Measurements from ENCODE around the gene ILF2.
"Not testable (repeated sequence)": the region's sequence is repeated elsewhere in the genome, so short reads cannot be mapped to it uniquely, and the experiment has no call there.

The ILF2 gene

DNA sequence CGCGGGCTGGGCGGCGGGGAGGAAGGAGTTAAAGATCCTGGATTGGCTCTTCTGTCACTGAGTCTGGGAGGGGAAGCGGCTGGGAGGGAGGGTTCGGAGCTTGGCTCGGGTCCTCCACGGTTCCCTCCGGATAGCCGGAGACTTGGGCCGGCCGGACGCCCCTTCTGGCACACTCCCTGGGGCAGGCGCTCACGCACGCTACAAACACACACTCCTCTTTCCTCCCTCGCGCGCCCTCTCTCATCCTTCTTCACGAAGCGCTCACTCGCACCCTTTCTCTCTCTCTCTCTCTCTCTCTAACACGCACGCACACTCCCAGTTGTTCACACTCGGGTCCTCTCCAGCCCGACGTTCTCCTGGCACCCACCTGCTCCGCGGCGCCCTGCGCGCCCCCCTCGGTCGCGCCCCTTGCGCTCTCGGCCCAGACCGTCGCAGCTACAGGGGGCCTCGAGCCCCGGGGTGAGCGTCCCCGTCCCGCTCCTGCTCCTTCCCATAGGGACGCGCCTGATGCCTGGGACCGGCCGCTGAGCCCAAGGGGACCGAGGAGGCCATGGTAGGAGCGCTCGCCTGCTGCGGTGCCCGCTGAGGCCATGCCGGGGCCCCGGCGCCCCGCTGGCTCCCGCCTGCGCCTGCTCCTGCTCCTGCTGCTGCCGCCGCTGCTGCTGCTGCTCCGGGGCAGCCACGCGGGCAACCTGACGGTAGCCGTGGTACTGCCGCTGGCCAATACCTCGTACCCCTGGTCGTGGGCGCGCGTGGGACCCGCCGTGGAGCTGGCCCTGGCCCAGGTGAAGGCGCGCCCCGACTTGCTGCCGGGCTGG is 7.9 kb upstream of the ILF2 start, which contains the start of gene NPR1:
TSS of gene NPR1 (plus strand) at position 170 of the 818 bp plus-strand sequence. CDS start at position 591, 421 bp downstream.
- no peak for DNase-seq

DNA sequence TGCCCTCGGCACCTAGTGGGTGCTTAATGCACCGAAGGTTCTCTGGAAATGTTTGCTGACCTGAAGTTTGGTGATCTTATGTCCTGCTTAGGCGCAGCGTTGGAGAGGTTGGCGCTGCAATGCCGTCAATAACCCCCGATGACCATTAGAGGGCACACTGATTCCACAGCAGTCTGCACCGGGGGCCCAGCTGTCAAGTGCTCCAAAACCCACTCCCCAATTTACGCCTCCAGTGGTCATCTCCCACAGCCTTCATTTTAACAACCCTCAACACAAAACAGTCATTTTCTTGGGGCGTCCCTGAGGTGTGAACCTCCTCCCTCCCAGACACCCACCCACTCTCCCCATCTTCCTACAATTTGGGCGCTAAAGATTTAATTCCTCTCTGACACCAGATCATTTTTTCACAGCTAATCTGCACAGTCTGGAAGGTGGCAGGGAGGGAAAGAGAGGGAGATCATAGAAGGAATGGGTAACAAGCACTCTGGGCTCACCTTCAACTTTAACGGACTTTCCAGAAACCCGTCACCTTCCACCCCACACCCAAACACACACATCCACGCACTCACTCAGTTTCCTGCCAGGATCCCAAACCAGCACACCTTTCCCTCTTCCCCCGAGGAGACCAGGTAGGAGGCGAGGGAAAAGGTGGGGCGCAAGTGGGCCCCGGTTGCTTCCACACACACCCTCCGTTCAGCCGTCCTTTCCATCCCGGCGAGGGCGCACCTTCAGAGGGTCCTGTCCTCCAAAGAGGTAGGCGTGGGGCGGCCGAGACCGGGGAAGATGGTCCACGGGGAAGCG is 7.1 kb upstream of the ILF2 start:
- peak in 1 of 4 experiments; percentile 12 for DNase-seq

DNA sequence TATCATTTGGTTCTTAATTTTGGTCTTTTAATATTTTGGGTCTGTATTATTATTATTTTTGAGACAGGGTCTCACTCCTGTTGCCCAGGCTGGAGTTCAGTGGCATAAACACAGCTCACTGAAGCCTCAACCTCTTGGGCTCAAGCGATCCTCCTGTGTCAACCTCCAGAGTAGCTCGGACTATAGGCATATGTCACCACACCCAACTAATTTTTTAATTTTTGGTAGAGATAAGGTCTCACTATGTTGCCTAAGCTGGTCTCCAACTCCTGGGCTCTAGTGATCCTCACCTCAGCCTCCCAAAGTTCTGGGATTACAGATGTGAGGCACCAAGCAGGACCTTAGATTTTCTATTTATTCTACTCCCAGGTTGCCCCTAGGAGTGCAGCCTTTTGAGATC is 2.7 kb upstream of the ILF2 start:
- no peak for DNase-seq

DNA sequence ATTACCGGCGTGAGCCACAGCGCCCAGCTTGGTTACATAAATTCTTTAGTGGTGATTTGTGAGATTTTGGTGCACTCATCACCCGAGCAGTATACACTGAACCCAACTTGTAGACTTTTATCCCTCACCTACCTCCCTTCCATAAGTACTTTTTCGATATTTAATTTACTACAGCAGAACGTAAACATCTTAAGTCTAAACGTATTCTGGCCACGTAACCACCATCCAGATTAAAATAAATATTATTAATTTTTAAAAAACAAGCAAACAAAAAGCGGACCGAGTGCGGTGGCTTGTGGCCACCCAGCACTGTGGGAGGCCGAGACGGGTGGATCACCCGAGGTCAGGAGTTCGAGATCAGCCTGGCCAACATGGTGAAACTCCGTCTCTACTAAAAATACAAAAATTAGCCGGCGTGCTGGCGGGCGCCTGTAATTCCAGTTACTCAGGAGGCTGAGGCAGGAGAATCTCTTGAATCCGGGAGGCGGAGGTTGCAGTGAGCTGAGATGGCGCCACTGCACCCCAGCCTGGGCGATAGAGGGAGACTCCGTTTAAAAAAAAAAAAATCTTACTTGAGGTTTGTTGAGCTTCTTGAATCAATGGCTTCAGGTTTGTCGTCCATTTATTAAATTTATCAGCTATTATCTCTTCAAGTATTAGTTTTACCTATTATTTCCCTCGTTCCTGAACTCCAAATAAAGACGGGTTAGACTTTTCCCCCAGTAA is 998 bp upstream of the ILF2 start:
- DNase-seq: peak in 1 of 4 experiments; percentile 13

DNA sequence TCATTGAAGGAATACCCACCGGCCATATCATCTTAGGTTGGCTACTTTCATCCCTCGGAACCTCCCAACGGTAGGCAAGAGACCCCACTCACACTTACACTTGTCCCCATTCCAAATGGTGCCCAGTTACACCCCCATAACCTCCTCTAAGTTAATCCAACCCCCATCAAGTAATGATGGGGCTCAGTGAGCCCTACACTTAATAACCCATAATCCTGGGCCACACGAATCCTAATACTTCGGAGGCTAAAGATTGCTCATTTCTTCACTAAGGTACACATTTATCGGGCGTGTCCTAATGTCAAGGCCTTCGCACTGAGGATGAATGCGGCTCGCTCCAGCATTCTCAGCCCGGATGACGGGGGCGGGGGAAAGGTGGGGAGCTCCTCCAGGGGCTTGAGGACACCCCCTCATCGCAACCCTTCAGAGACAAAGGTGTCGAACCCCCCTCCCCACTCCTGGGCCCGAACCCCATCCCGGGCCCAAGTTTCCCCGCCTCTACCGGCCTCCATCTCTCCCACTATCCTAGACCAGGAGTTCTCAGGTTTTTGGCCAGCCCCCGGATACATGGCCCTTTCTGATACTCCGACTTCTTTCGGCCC is 435 bp downstream of the ILF2 start:
- no peak for DNase-seq

DNA sequence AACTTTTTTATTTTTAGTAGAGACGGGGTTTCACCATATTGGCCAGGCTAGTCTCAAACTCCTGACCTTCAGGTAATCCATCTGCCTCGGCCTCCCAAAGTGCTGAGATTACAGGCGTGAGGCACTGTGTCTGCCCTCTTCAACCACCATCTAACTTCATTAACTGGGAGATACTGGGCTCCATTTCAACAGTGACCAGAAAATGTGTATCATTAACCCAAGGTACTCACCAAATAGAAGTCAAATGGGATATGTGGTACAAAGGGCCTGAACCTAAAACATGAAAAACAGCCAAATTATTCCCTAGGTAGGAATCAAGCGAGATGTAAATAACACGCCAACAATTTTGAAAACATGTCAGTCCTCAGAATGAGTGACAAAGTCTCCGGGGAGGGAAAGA is 1.2 kb downstream of the ILF2 start:
- no peak for DNase-seq

DNA sequence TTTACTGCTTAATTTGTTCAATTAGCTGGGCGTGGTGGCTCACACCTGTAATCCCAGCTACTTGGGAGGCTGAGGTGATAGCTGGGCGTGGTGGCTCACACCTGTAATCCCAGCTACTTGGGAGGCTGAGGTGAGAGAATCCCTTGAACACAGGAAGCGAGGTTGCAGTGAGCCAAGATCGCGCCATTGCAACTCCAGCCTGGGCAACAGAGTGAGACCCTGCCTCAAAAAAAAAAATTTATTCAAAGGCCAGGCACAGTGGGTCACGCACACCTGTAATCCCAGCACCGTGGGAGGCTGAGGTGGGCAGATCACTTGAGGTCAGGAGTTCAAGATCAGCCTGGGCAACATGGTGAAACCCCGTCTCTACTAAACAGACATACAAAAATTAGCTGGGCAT is 2.1 kb downstream of the ILF2 start:
- not testable (repeated sequence) for DNase-seq

DNA sequence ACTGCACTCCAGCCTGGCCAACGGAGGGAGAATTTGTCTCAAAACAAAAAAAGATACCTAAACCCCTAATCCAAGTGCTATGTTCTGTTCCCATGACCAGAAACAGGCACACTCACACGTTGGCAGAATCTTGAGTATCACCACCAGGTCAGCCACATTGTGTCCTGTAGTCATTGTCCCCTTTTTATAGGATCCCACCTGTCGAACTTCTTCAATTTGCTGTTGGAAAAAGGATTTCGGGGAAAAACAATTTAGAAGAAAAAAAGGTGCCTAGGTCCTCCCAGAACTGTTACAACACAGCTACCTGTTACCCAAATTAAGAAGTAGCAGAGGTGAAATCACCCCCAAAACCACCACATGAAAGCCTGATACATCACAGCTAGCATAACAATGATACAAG is 3.4 kb downstream of the ILF2 start:
- DNase-seq: no peak

DNA sequence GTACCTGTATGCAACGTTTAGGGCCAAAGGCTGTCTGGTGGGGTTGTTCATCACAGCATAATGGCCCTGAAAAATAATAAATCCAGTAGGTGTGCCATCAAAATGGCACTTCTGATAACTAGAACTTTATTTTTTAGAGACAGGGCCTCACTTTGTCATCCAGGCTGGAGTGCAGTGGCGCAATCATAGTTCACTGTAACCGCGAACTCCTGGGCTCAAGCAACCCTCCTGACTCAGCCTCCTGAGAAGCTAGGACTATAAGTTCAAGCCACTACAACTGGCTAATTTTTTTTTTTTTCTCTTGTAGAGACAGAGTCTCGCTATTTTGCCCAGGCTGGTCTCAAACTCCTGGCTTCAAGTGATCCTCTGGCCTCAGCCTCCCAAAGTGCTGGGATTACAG is 7.6 kb downstream of the ILF2 start:
- no peak for DNase-seq

DNA sequence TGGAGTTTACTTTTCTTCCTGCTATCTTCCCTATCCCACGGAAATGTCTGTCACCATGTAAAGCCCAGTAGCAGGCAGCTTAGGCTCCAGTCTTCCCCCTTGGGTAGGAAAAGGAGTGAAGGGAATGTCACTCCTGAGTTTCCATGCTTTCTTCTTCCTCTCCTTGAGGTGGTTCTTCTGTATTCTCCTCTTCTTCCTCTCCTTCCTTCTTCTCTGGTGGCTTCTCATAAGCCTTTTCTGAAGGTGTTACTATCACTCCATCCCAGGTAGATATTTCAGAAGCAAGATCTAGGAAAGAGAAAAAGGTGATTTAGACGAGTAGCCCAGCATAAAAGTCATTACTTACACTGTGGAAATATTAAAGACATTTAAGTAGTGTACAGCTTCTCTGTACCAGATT is 8.5 kb downstream of the ILF2 start:
- no peak for DNase-seq

DNA sequence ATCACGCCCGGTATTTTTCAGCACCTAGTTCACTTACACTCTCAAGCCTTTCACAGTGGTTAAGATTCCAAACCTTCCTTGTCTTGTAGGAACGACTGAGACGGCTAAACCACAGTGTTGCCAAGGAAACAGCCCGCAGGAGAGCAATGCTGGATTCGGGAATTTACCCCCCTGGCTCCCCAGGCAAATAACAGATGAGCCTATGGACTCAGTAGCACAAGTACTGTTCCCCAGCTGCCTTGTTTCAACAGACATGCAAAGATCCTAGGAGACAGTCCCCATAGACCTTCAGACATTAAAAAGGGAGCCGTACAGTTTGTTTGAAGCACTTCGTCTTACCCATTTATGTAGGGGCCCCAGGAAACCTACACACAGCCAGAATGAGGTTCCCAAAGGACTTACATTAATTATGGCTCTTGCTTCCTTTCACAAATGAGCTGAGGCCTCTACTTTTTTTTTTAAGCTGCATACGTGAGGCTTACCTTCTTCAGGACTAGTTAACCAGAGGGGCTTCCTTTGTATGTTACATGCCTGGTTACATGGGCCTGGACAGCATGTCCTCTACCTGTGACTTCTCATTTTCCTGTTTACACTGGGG is 9.6 kb downstream of the ILF2 start:
- no peak for DNase-seq

DNA sequence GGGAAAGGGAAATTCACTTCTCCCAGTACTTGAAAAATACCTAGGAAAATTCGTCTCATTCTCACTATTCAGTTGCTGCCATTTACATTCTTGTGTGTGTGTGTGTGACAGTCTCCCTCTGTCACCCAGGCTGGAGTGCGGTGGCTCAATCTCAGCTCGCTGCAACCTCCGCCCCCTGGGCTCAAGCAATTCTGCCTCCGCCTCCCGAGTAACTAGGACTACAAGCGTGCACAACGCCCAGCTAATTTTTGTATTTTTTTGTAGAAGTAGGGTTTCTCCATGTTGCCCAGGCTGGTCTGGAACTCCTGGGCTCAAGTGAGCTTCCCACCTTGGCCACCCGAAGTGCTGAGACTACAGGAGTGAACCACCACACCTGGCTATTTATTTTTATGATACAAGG is 11.1 kb downstream of the ILF2 start:
- no peak for DNase-seq

DNA sequence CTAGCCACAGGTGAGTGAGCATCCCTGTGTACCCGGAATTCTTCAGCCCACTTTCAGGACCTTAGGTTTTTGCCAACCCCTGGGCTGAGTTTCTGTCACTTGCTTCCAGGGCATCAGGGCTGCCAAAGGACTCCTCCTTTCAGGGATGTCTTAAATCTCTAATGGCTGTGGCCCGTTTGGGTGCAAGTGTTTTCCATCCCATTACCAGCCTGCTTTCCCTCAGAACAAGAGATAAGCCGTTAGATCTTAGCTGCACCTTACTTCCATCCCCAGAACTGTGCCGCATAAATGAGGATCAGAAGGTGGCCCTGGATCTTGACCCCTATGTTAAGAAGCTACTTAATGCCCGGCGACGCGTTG is 11.6 kb downstream of the ILF2 start:
- no peak for DNase-seq

DNA sequence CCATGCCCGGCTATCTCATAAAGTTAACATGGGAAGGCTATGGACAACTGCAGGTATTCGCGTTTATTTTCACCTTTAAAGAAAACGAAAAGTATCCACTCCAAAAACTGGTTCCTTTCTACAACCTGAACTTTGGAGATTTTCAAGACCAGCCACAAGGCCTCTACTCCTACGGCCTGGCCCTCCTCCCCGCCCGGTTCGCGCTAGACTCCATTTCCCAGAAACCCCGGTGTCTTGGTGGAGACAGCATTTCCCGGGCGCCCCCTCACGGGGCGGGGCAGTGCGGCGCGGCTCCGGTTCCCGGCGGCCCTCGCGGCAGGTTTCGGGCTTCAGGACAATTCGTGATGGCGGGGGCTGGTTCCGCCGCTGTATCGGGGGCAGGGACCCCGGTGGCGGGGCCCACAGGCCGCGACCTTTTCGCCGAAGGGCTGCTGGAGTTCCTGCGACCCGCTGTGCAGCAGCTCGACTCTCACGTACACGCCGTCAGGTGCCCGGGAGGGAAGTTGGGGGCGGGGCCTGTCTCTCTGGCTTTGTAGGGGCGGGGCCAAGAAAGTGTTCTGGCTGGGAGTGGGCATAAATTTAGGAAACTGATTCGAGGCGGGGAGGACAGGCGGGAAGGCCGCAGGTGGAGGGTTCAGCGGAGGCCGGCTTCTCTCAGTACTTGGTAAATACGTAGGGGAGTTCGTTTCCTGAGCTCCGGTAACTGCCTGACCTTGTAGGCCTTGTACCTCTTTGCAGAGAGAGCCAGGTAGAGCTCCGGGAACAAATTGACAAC is 12.2 kb downstream of the ILF2 start, which contains the start of gene SNAPIN:
TSS of gene SNAPIN (plus strand) at position 304 of the 775 bp plus-strand sequence. CDS start at position 345, 41 bp downstream.
- peak; percentile 73 to 83 (median 78) for DNase-seq

DNA sequence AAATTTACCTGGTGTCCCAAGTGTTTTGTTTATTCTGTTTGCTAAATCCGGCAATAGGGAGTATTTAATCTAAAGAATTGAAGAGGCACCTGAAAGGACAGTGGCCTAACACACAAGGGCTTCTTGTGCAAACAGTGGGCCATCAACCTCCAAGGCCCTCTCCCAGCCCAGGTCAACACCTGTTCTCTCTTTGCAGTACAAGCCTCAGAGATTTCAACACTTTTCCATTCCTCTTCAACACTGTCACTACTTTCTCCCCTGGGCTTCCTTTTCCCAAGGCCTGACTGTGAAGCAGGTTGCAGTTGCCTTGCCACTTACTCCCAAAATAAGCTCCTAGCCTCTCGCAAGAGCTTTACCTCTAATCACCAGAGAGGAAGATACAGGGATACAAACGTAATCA is 15.5 kb downstream of the ILF2 start:
- DNase-seq: no peak

DNA sequence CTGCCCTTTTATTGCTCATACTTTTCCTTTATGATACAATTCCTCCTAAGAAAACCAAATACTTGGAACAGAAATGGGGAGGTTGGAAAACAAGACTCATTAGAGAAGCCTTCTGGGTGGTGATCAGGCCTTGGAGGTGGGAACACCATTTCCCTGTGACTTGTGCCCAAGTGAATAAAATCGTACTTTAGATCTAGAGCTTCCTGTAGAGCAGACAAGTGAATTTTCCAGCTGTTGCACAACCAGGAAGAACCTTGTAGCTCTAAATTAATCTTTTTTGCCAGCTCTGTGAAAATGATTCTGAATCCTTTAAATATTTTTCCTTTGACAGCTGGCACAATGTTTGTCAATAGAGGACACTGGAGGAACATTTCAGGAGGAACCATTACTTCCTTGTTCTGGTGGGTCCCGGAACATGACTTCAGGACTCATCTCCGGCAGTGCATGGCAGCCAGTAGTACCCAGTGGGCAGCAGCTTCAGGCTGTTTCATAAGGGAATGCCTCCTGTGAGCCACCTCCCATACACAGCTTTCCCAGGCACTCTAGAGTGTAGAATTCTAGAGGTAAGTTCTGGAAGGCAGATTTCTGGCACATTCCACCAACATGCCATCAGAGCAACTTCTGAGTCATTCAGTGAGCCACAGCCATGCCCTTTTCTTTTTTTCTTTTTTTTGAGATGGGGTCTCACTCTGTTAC is 17.8 kb downstream of the ILF2 start:
- no peak for DNase-seq

DNA sequence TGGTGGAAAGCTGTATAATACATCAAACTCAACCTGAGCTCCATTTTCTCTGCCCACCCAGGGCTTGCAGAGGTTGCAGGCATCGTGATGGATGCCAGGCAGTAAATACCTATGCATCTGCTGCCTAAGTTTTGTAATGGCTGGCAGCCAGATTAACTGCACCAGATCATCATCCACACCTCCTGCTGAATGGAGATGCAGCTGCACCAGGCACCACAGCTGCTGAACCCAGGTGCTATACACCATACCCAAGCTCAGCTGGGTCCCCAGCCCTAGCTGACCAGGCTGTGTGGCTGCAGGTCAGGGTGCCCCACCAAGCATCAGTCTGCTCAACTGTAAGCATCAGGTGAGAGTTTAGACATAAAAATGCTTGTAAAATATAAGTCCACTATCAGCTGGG is 19.0 kb downstream of the ILF2 start:
- no peak for DNase-seq

DNA sequence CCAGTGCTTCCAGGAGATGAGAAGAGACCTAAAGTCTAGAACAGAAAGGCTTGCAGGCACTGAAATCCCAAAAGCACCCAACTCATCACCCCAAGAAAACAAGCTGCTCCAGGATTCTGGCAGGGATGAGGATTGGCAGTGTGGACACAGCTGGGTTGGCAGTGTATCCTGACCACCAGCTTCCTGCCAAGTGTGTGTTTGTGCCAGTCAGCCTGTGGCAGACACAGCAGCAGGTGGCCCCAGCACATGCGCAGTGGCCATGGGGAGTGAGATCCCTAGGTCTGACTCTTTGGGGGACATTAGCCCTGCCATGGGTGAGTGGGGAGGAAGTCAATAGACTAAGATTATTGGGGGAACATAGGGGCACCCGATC is 20.9 kb downstream of the ILF2 start:
- DNase-seq: no peak

DNA sequence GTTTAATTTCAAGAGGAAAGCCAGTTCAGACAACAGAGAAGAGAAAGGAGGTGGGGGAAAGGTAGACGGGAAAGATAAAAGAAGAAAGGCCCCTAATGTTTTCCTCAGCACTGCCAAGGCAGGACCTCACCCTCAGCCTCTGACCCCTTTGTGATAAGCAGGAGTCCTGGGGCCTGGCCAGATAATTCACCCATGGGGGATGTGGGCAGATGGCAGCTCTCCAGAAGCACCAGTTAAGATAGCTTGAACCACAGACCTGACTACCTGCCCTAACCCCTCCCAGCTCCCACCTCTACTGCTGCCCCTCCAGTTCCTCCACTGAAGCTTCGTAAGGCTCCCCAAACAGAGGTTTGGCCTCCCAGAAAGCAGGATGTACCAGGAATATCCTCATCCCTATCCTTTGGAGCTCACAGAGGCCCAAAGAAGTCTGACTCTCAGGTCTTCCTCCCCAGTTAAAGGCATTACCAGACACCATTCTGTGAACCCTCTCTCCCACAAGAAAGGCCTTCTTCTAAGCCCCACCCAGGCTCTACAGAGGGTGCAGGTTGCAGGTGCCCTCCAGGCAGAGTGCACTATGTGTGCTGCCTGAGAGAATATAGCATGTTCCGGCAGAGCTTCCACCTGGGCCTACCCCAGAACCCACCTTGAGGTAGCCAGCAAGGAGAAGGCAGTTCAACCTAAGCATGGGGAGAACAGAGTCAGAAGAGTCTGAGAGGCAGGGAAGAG is 21.5 kb downstream of the ILF2 start:
- DNase-seq: no peak

DNA sequence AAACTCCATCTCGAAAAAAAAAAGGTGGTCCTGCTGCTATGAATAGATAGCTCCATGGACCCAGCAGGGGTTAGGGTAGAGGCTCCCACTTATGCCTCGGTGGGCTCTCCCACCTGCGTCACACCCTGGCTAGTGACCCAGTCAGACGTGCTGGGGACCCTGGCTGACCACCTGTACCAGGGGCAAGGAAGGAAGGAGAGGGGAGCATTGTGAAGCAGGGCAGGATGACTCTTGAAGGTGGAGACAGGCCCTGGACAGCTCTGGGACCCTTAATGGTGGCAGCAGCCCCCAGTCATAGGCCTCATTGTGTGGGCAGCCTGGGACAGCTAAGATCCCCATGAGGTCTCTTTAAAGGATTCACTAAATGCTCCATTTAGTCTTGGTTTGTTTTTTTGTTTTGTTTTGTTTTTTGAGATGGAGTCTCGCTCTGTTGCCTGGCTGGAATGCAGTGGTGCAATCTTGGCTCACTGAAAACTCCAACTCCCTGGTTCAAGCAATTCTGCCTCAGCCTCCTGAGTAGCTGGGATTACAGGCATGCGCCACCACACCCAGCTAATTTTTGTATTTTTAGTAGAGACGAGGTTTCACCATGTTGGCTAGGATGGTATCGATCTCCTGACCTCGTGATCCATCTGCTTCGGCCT is 22.7 kb downstream of the ILF2 start:
- DNase-seq: no peak

Measured in activated CD4-positive, CD25-positive, alpha-beta regulatory T cell (primary cell).